DND-41 (cell line): Measurements from ENCODE around the gene ZNF76.

Experiments
- ATAC-seq: fragments of 200-7000 bp; cut with Tn5 transposase; 3 replicates; pipeline ENCODE4 v1.9.1; 2021; ENCODE audit warnings: low read depth; ENCODE audit not compliant: insufficient read depth
- DNase-seq: peaks from one replicate; pipeline ENCODE4 v3.0.0-alpha.2; 2020
- H2AFZ ChIP-seq: 2 replicates; pipeline ENCODE4 v1.6.0; 2012; ENCODE audit warnings: low read depth, low read length
- H3K27ac ChIP-seq: 2 replicates; pipeline ENCODE4 v1.5.1; 2012; ENCODE audit warnings: low read length, inconsistent platforms
- H3K27me3 ChIP-seq: fragments of 200-600 bp; sonication (generic); 2 replicates; pipeline ENCODE4 v1.6.0; 2012; ENCODE audit warnings: low read length, mild to moderate bottlenecking, inconsistent platforms; ENCODE audit not compliant: insufficient read depth, poor library complexity
- H3K36me3 ChIP-seq: 2 replicates; pipeline ENCODE4 v1.5.1; 2012; ENCODE audit warnings: low read length, inconsistent platforms; ENCODE audit not compliant: insufficient read depth
- H3K4me1 ChIP-seq: 2 replicates; pipeline ENCODE4 v1.5.1; 2012; ENCODE audit warnings: mild to moderate bottlenecking, low read length; ENCODE audit not compliant: insufficient read depth
- H3K4me2 ChIP-seq: 2 replicates; pipeline ENCODE4 v1.6.0; 2012; ENCODE audit warnings: mild to moderate bottlenecking, moderate library complexity, low read length, inconsistent platforms; ENCODE audit not compliant: insufficient read depth
- H3K4me3 ChIP-seq, 2 experiments: fragments of 200-600 bp in 1 of 2; shearing (Covaris generic) in 1 of 2; 2 replicates each; pipeline ENCODE4 v1.5.1; 2012 to 2016; ENCODE audit warnings: inconsistent platforms in 2 of 2, low read length in 2 of 2, mild to moderate bottlenecking in 2 of 2, low read depth in 1 of 2, moderate library complexity in 1 of 2
- H3K79me2 ChIP-seq: 2 replicates; pipeline ENCODE4 v1.6.0; 2012; ENCODE audit warnings: low read length, inconsistent platforms; ENCODE audit not compliant: insufficient read depth
- H3K9ac ChIP-seq: 2 replicates; pipeline ENCODE4 v1.6.0; 2012; ENCODE audit warnings: low read depth, mild to moderate bottlenecking, inconsistent platforms, low read length, moderate library complexity
- H3K9me3 ChIP-seq: 2 replicates; pipeline ENCODE4 v1.5.1; 2012; ENCODE audit warnings: low read length, moderate library complexity, mild to moderate bottlenecking, inconsistent platforms; ENCODE audit not compliant: insufficient read depth, severe bottlenecking
- H4K20me1 ChIP-seq: 2 replicates; pipeline ENCODE4 v1.6.0; 2012; ENCODE audit warnings: low read length; ENCODE audit not compliant: insufficient read depth
- CTCF ChIP-seq: IDR thresholded peaks from 2 replicates; pipeline ENCODE4 v1.5.1; 2012; ENCODE audit warnings: borderline replicate concordance, low read length, moderate library complexity, mild to moderate bottlenecking; ENCODE audit not compliant: poor library complexity, severe bottlenecking; ENCODE audit errors: extremely low read depth
- EZH2 ChIP-seq: IDR thresholded peaks from 3 replicates; pipeline ENCODE4 v1.6.1; 2012; ENCODE audit warnings: borderline replicate concordance, low read depth, mild to moderate bottlenecking, moderate library complexity, low read length, inconsistent platforms; ENCODE audit not compliant: severe bottlenecking

ZNF76 gene

GRCh38 chr6:35296931-35297600 is 37.5 kb downstream of the ZNF76 start:
- peak overlapping the region; percentile 82 for H3K9ac ChIP-seq
- peak overlapping the region; percentile 49 for H2AFZ ChIP-seq
- ATAC-seq, result no peak

DNA sequence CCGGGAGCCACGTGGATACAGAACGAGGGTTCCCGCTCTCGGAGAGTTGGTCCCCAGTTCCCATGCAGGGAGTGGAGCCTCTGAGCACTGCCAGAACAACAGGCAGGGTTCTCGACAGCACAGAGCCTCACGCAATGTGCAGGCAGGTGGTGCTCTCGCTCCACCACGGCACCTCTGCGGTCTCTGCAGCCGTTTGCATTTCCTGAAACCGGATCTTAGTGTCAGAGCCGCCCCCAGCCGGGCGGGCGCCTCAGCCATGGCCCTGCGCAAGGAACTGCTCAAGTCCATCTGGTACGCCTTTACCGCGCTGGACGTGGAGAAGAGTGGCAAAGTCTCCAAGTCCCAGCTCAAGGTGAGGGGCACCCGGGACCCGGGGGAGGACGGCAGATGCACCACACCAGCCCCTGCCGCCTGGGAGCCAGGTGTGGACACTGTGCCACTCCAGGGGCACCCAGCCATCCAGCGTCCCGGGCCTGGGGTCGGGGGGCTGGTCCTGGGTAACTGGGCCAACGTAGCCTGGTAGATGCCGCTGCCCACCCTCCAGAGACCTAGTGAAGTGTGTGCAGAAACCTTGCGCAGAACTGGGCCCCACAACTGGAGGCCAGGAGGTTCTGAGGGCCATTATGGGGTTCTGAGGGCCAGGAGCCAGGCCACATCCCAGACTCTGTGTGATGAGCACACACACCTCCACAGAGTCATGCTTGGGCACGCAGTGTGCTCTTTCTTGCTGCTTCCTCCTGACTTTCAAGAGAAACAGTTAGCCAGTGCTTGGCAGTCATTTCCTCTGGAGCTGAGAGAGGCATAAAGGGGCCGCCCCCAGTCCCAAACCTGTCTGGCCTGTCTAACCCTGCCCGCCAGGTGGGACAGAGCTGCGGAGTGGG is 38.3 kb downstream of the ZNF76 start, which contains the start of gene DEF6:
TSS of gene DEF6 (plus strand) at position 218 of the 881 bp plus-strand sequence. CDS start at position 257, 39 bp downstream.
- H4K20me1 ChIP-seq, result peaks cover 5% of the 10 kb centered on the region; the same call in 1 of the 2 replicates
- peak within 1 kb of the TSS; percentile 79 for H2AFZ ChIP-seq
- peaks cover 44% of the 10 kb centered on the region for H3K79me2 ChIP-seq
- H3K9ac ChIP-seq, result peak within 1 kb of the TSS; percentile 82
- H3K4me1 ChIP-seq, result peaks cover 59% of the 10 kb centered on the region
- H3K4me3 ChIP-seq, result peak within 1 kb of the TSS; percentile 41 to 67
- no peaks in the 10 kb centered on the region for H3K9me3 ChIP-seq
- peak within 1 kb of the TSS; percentile 73 for H3K4me2 ChIP-seq
- TF ChIP-seq EZH2 (no peak), CTCF (peak; percentile 99)
- no peaks in the 10 kb centered on the region for H3K27me3 ChIP-seq
- H3K36me3 ChIP-seq, result peaks cover 42% of the 10 kb centered on the region
- H3K27ac ChIP-seq, result peak within 1 kb of the TSS; percentile 89
- ATAC-seq (peak; percentile 93), DNase-seq (peak; percentile 94)

More at GRCh38 chr6:35296931-35297600, 37.5 kb downstream of the ZNF76 start:
- no peaks in the 10 kb centered on the region for H3K27me3 ChIP-seq
- H3K4me3 ChIP-seq, result peak overlapping the region in 1 of 2 experiments; percentile 67; a peak in 2 of 4 replicates
- peak overlapping the region; percentile 73 for H3K4me2 ChIP-seq
- no peak for TF ChIP-seq CTCF
- TF ChIP-seq EZH2, result no peak
- peak overlapping the region; percentile 89 for H3K27ac ChIP-seq
- peaks cover 49% of the 10 kb centered on the region for H3K36me3 ChIP-seq
- H4K20me1 ChIP-seq, result peaks cover 5% of the 10 kb centered on the region; the same call in 1 of the 2 replicates
- DNase-seq, result no peak
- peaks cover 39% of the 10 kb centered on the region for H3K79me2 ChIP-seq
- H3K4me1 ChIP-seq, result peaks cover 52% of the 10 kb centered on the region
- no peaks in the 10 kb centered on the region for H3K9me3 ChIP-seq

GRCh38 chr6:35298625-35299140 is 39.1 kb downstream of the ZNF76 start:
- Histone ChIP-seq H3K79me2 (peaks cover 52% of the 10 kb centered on the region), H2AFZ (peak overlapping the region; percentile 79), H3K4me3 (peak overlapping the region; percentile 41 to 67; a peak in 3 of 4 replicates), H4K20me1 (peaks cover 11% of the 10 kb centered on the region; the same call in 1 of the 2 replicates), H3K4me1 (peaks cover 67% of the 10 kb centered on the region), H3K36me3 (peaks cover 41% of the 10 kb centered on the region), H3K27me3 (no peaks in the 10 kb centered on the region), H3K9ac (peak overlapping the region; percentile 82), H3K4me2 (peak overlapping the region; percentile 73), H3K9me3 (no peaks in the 10 kb centered on the region), H3K27ac (peak overlapping the region; percentile 89)
- TF ChIP-seq EZH2 (no peak), CTCF (no peak)
- ATAC-seq, result no peak
- peak; percentile 32 for DNase-seq
